Measurements from ENCODE around the gene ST3GAL6.

DNA sequence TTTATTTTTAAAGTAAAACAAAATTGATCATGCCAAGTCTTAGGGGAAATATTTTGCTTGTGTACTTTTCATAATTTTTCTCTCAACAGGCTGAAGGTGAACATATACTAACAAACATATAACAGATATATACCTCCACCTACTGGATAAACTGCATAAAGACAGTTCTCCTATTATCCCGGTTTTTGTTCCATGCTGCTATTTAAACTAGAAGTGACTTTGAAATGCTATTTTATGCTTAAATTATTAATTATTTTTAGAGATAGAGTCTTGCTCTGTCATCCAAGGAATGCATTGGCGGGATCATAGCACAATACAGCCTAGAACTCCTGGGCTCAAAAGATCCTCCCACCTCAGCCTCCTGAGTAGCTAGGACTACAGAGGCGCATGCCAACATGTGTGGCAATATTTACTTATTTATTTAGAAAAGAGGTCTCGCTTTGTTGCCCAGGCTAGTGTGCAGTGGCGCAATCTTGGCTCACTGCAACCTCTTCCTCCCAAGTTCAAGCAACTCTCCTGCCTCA, 49.8 kb downstream of the ST3GAL6 start:
- TF ChIP-seq, protein P1, sequence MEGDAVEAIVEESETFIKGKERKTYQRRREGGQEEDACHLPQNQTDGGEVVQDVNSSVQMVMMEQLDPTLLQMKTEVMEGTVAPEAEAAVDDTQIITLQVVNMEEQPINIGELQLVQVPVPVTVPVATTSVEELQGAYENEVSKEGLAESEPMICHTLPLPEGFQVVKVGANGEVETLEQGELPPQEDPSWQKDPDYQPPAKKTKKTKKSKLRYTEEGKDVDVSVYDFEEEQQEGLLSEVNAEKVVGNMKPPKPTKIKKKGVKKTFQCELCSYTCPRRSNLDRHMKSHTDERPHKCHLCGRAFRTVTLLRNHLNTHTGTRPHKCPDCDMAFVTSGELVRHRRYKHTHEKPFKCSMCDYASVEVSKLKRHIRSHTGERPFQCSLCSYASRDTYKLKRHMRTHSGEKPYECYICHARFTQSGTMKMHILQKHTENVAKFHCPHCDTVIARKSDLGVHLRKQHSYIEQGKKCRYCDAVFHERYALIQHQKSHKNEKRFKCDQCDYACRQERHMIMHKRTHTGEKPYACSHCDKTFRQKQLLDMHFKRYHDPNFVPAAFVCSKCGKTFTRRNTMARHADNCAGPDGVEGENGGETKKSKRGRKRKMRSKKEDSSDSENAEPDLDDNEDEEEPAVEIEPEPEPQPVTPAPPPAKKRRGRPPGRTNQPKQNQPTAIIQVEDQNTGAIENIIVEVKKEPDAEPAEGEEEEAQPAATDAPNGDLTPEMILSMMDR (IDR thresholded peaks at IDR 0.05; ENCODE audit: poor library complexity, severe bottlenecking): peak; percentile 73
- peak; percentile 77 for TF ChIP-seq RAD21 (conservative IDR thresholded peaks at IDR 0.05)
- TF ChIP-seq POLR2AphosphoS5 (IDR thresholded peaks at IDR 0.05): no peak
- TF ChIP-seq EP300 (conservative IDR thresholded peaks at IDR 0.05; ENCODE audit: poor library complexity, severe bottlenecking): no peak
- no peak for TF ChIP-seq EZH2 (IDR thresholded peaks at IDR 0.05; ENCODE audit: borderline replicate concordance, insufficient read depth, low read length, poor library complexity, severe bottlenecking)
- peak; percentile 73 for TF ChIP-seq SMC3 (conservative IDR thresholded peaks at IDR 0.05; ENCODE audit: poor library complexity)
- TF ChIP-seq TAF1 (IDR thresholded peaks at IDR 0.05; ENCODE audit: low read depth): no peak
- no peak for TF ChIP-seq MXI1 (conservative IDR thresholded peaks at IDR 0.05; ENCODE audit: poor library complexity, severe bottlenecking)
